Inferior parietal cortex (tissue), 1 donor: Measurements from ENCODE around the gene AQP11.
"Not testable (repeated sequence)": the region's sequence is repeated elsewhere in the genome, so short reads cannot be mapped to it uniquely, and the experiment has no call there.

Source experiments
- DNase-seq: peaks from one replicate; pipeline ENCODE4 v3.0.0-alpha.2; 2016; ENCODE audit errors: extremely low spot score

The AQP11 gene, protein sequence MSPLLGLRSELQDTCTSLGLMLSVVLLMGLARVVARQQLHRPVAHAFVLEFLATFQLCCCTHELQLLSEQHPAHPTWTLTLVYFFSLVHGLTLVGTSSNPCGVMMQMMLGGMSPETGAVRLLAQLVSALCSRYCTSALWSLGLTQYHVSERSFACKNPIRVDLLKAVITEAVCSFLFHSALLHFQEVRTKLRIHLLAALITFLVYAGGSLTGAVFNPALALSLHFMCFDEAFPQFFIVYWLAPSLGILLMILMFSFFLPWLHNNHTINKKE

DNA sequence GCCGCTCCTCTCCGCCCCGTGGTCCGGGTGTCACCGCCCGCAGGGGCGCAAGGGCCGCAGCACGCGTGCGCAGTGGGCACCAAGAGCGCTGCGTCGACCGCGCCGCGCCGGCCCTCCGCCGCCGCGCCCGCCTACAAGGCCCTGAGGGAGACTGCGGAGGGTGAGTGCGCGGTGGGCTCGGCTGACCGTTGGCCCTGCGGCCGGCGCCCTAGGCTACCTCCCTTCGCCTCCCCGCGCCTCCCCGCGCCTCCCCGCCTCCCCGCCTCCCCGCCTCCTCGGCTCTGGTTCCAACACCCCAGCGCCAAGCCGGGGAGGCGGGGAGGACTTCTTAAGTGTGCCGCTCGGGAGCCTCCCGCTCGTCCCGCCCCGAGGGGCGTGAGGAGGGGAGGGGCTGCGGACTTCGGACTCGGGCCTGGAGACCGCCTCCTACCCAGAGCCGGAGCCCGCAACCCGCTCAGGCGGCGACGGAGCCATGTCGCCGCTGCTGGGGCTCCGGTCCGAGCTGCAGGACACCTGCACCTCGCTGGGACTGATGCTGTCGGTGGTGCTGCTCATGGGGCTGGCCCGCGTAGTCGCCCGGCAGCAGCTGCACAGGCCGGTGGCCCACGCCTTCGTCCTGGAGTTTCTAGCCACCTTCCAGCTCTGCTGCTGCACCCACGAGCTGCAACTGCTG, at the start of gene AQP11:
Gene AQP11, plus strand, starts transcription at position 433 of the 673 bp plus-strand sequence. Its CDS starts 40 bp downstream, at position 473.
- peak; percentile 78 for DNase-seq

DNA sequence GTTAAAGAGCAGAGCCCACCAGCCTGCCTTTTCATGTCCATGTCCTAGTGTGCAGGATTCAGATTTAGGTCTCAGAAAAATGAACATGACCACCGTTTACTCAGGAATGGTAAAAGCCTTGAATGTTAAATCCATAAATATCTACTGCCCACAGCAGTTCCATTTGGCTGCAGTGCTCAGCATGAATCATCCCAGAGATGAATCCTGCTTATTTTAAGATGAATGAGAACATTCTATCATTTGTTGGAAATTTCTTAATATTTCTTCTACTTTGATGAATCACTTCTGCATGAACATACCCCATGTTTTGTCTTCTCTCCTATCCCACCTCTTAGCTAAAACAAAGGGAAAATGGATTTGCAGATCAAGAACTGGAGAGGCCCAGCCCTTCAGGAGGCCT, 47.5 kb upstream of the AQP11 start:
- DNase-seq = peak; percentile 44

DNA sequence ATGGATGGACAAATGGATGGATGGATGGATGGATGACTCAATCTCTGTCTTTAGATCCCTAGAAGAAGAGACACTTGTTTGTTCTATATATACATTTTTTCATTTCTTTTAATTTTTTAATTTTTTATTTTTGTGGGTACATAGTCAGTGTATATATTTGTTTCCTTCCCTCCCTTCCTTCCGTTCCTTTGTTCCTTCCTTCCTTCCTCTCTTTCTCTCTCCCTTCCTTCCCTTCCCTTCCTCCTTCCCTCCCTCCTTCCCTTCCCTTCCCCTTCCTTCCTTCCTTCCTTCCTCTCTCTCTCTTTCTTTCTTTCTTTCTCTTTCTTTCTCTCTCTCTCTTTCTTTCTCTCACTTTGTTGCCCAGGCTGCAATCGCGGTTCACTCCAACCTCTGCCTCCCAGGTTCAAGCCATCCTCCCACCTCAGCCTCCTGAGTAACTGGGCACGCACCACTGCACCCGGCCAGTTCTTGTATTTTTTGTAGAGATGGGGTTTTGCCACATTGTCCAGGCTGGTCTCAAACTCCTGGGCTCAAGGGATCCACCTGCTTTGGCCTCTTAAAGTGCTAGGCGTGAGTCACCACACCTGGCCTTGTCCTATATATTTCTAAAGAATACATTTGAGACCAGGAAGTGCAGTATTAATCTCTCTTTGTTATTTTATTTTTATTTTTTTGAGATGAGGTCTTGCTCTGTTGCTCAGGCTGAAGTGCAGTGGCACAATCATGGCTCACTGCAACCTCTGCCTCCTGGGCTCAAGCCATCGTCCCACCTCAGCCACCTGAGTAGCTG, 42.5 kb upstream of the AQP11 start:
- DNase-seq = no peak

DNA sequence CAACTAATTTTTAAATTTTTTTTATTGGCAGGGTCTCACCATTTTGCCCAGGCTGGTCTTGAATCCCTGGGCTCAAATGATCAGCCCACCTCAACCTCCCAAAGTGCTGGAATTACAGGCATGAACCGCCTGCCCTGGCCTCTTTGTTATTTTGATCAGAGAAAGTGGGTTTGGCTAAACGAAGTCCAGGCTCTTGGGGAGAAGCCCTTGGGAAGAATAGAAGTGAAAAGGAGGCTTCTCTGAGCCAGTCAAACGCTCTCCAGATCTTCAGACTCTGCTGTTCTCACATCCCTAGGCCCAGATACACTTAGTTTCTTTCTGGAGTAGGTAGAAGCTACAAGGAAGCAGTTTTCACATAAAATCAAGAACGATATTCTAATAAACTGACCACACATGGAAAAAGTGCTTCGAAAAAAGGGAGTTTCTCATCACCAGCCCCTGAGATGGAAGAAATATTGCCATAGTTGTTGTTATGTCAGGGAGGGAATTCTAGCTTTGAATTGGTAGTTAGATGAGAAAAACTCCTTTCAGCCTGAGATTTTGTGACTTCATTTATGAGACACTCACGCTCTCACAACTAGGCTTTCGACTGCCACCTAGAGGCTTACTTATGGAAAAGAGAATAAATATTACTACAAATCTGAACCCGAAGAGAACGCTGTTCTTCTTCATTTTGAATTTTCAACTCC, 41.7 kb upstream of the AQP11 start:
- peak; percentile 89 for DNase-seq

DNA sequence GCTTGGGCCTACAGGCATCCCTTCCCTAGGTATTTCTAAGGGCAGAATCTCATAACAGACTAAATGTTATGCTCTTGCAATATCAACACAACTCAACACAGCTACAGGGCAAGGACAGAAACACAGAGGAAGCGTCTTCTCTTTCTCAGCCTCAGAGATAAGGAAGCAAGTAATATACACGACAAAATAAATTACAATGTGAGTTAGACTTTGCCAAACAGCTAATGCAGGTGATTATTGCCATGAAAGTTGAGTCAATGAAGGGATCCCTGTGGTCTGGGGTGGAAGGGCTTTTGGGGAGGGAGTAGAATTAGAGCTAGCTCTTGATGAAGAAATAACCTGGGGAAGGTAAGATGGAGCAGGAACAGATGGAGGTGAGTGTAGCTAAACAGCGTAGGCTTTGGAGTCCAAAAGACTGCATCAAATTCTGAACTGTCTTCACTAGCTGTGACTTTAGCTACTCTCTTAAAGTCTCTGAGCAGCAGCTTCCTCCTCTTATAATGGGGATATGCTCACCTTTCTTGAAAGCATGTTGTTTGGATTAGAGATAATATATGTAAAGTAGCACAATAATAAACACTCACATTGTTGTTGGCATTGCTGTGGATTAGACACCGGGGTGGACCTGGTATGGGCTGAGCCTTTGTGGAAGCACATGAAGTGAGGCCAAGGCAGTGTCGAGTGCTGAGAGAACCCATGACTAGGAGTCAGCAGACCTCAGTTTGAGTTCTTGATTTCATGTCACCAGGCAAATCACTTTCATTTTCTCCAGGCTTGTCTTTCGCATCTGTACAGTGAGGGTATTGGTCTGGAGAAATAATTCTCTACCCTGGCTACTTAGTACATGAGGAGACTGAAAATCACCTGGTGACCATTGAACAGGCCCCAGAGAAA, 41.0 kb upstream of the AQP11 start:
- no peak for DNase-seq

DNA sequence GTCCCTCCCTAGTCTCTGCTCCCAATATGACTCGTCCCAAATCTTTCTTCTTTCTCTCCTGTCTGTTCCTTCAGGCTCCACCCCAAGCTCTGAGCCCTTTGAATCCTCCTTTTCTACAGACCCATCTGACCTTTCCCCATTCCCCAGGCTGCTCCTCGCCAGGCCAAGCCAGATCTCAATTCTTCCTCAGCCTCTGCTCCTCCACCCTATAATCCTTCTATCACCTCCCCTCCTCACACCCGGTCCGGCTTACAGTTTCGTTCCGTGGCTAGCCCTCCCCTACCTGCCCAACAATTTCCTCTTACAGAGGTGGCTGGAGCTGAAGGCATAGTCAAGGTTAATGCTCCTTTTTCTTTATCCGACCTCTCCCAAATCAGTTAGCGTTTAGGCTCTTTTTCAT, 38.3 kb upstream of the AQP11 start:
- DNase-seq = not testable (repeated sequence)

DNA sequence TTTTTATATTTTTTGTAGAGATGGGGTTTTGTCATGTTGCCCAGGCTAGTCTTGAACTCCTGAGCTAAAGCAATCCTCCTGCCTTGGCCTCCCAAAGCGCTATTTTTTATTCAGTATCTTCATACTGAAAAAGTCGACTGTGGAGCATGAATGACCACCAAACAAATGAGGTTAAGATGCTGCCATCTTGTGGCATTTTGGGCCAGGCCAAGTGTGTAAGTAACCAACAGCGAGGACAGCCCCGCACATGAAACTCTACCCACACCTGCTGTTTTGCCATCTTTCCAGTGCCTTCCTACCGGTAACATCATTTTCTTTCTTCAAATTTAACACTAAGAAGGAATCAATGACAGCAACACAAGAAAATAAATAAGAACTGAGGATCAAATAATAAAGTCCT, 32.2 kb upstream of the AQP11 start:
- DNase-seq = peak; percentile 42

DNA sequence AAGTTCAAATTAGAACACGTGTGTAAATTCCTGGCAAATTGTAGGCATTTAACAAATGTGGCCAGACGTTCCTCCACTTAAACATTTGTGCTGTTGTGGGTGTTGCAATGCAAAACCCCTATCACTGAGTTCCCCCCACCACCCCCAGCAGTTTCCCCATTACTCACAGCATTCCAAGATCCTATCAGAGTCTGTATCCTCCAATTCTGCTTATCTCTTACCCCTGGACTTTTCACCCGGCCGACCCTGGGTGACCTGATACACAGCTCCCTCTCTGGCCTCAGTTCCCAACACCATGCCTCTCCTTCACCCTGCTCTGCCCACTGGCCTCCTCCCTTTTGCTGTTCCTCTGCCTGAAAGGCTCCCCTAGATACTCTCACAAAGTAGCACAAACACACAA, 31.4 kb upstream of the AQP11 start:
- DNase-seq = no peak

DNA sequence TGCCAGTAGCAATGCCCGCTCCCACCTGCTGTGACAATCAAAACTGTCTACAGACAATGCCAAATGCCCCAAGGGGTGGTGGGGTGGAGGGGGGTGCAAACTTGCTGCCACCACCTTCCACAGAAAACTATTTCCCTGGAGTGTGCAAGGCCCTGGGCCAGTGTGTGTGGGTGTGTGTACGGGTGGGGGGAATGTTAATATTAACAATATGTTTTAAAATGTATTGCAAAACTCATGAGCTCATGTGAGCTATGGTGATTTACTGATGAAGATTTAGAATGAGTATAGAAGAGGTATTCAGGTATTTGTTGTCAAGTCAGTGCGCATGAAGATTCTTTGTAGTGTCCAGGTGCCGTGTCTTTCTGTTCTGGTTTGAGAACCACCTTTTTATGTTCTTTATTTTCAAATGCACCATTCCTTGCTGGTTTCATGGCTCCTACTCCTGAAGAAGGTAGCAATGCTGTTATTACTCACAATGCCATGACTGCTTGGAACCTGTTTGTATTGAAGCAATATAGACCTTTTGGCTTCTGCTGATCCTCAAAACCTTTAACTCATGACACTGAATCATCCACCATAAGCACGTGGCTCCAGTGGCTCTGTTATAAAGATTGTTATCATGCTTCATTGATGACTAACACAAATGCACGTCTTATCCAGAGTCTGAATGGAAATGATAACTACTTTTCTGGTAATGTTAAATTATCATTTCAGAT, 29.9 kb upstream of the AQP11 start:
- DNase-seq = no peak

DNA sequence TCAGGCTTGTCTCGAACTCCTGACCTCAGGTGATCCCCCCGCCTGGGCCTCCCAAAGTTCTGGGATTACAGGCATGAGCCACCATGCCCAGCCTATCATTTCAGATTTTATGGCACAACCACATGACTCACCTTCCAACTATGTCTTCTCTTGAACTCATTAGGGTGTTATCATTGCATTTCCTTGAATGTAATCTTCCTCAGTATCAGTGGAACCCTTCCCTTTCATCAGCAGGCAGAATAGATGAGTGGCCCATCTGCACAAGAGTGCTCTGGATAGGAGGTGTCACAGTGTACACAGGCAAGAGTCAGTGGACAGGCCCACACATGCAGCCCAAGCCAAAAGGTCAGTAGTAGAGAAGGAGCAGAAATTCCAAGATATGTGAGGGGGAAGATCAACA, 29.1 kb upstream of the AQP11 start:
- no peak for DNase-seq

DNA sequence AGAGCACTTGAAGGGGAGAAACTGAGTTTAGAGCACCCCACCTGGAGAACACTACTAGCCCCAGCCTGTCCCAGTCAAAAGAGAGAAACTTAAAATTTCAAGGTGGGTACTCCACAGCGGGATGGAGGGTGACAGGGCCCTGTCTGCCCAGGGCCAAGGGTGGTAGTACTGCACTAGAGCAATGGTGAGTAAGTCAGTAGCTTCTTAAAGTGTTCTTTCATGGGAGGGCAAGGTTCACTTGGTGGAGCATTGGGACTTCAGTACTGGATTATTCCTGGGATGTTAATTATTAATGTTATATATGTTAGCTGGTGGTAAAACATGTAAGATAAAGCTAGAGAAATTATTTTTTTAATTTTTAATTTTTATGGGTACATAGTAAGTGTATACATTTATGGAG, 28.5 kb upstream of the AQP11 start:
- no peak for DNase-seq

DNA sequence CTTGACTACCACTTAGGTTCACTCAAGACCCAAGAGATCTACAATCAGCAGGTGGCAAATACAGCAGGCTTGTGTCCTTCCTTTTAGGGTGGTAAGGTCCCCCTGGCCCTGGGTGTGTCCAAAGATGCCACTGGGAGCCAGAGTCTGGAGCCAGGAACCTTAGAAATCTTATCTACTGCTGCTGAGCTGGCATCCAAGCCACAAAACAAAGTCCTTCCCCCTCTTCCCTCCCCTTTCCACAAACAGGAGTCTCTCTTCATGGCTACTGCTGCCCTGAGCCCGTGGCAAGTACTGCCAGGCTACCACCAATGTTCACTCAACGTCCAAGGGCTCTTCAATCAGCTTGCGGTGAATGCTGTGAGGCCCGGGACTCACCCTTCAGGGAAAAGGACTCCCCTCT, 21.4 kb upstream of the AQP11 start:
- DNase-seq = no peak

DNA sequence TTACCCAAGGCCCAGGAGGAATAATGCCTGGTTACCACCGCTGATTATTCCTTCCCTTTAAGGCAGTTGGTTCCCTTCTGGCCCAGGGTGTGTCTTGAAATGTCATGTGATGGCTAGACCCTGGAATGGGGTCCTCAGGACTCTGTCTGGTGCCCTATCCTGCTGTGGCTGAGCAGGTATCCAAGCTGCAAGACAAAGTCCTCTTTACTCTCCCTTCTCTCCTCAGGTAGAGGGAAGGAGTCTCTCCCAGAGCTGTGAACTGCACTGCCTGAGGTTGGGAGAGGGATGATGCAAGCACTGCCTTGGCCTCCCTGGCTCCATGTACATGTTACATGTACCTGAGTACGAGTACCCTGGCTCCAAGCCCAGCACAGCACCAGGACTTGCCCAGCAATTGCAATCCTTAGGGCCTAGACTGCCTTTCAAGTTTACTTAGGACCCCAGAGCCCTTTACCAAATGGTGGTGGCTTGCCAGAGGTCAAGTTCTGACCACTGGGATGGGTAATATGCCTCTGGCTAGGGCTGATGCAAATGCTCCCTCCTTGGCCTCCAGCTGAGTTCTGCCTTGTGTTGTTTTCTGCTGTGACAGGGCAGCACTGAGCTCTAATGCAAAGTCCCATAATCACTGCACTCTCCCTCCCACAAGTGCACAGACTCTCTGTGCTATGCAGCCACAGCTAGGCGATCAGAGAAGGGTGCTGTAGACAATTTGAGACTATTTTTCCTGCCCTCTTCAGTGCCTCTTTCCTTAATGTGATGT, 20.7 kb upstream of the AQP11 start:
- DNase-seq = no peak

DNA sequence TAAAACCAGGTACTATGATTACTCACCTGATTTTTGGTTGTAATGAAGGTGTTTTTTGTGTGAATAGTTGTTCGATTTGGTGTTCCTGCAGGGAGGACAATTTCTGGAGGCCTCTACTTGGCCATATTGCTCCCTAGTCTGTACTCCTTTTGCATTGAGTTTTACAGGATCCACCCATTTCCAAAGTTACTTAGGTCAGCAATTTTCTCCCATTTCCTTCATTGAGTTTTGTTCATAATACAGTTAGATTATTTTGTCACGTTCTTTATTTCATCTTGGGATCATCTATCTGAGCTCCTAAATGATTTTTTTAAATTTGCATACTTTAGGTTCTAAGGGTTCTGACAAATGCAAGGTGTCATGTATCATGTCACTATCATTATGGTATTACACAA, 20.1 kb upstream of the AQP11 start:
- no peak for DNase-seq

DNA sequence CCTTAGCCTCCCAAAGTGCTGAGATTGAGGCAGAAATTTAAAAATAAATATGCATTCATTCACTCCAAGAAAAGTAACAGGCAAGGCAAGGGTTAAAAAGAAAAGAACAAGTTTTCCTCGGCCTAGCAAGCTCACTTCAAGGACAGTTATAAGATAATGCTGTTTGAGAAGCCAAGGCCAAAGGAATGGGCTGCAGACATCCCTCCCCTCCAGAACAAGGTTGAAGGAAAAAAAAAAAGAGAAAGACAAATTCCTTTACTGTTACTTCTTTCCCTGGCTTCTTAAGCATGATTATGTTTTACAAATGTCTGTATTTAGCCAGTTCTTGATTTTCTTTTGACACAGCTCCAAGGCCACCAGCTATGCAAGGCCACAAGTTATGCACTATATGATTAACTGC, 18.9 kb upstream of the AQP11 start:
- DNase-seq = not testable (repeated sequence)

DNA sequence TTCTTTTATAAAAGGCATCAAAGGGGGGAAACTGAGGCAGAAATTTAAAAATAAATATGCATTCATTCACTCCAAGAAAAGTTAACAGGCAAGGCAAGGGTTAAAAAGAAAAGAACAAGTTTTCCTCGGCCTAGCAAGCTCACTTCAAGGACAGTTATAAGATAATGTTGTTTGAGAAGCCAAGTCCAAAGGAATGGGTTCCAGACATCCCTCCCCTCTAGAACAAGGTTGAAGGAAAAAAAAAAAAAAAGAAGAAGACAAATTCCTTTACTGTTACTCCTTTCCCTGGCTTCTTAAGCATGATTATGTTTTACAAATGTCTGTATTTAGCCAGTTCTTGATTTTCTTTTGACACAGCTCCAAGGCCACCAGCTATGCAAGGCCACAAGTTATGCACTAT, 14.3 kb upstream of the AQP11 start:
- not testable (repeated sequence) for DNase-seq

DNA sequence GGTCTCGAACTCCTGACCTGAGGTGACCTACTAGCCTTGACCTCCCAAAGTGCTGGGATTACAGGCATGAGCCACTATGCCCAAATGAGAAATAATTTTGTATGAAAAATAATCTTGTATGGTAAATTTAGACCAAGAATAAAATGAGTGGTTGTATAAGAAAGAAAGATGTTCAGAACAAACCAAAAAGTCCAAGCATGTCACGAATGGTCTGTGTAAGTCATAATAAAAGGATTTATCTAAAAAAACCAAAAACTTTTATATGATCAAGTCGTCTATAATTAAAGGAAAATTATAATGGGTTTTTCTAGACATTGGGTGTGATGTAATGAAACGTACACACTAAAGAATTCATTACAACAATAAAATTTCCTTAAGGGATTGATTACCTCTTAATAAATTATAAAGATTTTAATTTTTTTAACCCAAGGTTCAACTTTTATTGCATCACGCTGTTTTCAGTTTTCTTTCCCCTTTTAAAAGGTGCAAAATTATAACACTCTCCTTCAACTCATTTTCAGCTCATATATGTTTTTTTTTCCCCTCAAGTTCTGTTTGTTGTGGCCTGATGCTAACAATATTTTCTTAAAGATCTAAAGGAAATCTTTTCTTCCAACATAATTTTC, 8.9 kb upstream of the AQP11 start:
- DNase-seq = no peak

DNA sequence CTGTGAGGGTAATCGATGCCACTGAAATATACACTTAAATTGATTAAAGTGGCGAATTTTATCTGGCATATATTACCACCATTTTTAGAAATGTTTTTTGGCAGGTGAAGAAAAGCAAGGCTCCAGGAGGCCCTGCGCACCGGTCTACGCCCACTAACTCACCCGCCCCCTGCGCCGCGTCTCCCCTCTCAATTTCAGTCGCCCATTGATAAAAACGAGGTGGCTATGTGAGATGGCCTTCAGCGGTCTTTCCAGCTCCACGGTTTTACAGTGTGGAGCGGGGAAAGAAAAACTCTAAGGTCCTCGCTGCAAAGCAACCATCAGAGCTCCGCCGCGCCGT, 602 bp upstream of the AQP11 start:
- no peak for DNase-seq

DNA sequence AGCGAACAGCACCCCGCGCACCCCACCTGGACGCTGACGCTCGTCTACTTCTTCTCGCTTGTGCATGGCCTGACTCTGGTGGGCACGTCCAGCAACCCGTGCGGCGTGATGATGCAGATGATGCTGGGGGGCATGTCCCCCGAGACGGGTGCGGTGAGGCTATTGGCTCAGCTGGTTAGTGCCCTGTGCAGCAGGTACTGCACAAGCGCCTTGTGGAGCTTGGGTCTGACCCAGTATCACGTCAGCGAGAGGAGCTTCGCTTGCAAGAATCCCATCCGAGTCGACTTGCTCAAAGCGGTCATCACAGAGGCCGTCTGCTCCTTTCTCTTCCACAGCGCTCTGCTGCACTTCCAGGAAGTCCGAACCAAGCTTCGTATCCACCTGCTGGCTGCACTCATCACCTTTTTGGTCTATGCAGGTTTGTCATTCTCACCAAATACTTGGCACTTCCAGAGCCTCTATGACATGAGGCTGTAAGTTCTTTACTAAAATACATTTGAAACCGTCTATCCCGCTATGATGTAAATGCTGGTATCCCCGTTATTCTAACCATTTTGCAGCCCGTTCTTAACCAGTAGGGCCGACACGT, 535 bp downstream of the AQP11 start:
- DNase-seq = peak; percentile 46
